Sigmoid colon (tissue), 4 donors: ENCODE data around the gene USP13.

Experiments used
- EP300 ChIP-seq, 4 donors: sonication (generic); formaldehyde crosslinking; IDR thresholded peaks; one replicate each; pipeline ENCODE4 v1.6.1; 2017; ENCODE audit warnings: antibody characterized with exemption in 4 of 4
- POLR2A ChIP-seq, 2 donors: fragments of 450-650 bp; IDR thresholded peaks; one replicate each; pipeline ENCODE4 v1.6.1; 2016; ENCODE audit warnings: antibody characterized with exemption in 2 of 2, mild to moderate bottlenecking in 2 of 2, moderate library complexity in 2 of 2
- POLR2AphosphoS5 ChIP-seq, 4 donors: sonication (generic); formaldehyde crosslinking; IDR thresholded peaks; one replicate each; pipeline ENCODE4 v1.6.1; 2017; ENCODE audit warnings: antibody characterized with exemption in 4 of 4
- TF ChIP-seq, protein P1 (sequence below), 4 experiments: fragments of 450-650 bp in 3 of 4; fragments of 200-600 bp in 1 of 4; IDR thresholded peaks; one replicate each; pipeline ENCODE4 v1.5.1; 2016 to 2019; ENCODE audit warnings: antibody characterized with exemption in 4 of 4, mild to moderate bottlenecking in 3 of 4, moderate library complexity in 2 of 4

DNA sequence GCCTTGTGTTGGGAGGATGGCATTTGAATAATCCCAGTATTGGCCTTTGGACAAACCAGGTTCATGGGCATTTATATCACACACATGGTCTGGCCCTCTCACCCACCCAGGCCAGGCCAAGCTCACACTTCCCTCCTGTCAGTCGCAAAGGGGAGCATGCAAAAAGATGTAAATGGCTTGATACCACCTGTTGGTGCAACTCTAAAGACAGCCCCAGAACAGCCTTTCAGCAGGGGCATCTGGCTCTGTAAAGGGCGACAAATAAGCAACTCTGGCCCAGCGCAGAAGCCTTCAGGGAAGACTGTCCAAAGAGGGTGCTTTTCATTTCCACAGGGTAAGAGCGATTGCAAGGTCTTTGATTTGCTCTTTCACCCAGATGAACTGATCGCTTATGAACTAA lies 91.8 kb downstream of the USP13 start:
- TF ChIP-seq, protein P1, sequence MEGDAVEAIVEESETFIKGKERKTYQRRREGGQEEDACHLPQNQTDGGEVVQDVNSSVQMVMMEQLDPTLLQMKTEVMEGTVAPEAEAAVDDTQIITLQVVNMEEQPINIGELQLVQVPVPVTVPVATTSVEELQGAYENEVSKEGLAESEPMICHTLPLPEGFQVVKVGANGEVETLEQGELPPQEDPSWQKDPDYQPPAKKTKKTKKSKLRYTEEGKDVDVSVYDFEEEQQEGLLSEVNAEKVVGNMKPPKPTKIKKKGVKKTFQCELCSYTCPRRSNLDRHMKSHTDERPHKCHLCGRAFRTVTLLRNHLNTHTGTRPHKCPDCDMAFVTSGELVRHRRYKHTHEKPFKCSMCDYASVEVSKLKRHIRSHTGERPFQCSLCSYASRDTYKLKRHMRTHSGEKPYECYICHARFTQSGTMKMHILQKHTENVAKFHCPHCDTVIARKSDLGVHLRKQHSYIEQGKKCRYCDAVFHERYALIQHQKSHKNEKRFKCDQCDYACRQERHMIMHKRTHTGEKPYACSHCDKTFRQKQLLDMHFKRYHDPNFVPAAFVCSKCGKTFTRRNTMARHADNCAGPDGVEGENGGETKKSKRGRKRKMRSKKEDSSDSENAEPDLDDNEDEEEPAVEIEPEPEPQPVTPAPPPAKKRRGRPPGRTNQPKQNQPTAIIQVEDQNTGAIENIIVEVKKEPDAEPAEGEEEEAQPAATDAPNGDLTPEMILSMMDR (IDR thresholded peaks at IDR 0.05) = no peak
- no peak for TF ChIP-seq POLR2A (IDR thresholded peaks at IDR 0.05)
- TF ChIP-seq EP300 (IDR thresholded peaks at IDR 0.05) = no peak
- TF ChIP-seq POLR2AphosphoS5 (IDR thresholded peaks at IDR 0.05) = no peak
